HCT116 (cell line): ENCODE measurements around the gene CHRNB4. TPM values are rescaled to one million over a fixed set of nuclear protein-coding genes. Genes with fewer than 3 reads are reported as not detected.

Source experiments
- ATAC-seq: fragments of 200-7000 bp; cut with Tn5 transposase; 2 replicates; pipeline ENCODE4 v1.9.1; 2020; ENCODE audit warnings: mild to moderate bottlenecking, moderate library complexity
- BruUV-seq: library from RNA; stranded (reverse); fragments of 400-500 nt; replicated peaks from 2 replicates; lab custom pipeline; 2021; lab: Mats Ljungman, UMichigan
- CTCF ChIA-PET: fragments of 300-600 bp; sonication (Branson Sonifier 250); formaldehyde crosslinking; loops from one replicate; lab custom pipeline; 2021; ENCODE audit warnings: antibody characterized with exemption; lab: Charles Lee
- POLR2A ChIA-PET: fragments of 300-600, 350-600 bp; sonication (Branson Sonifier 250); formaldehyde crosslinking; loops from one replicate; lab custom pipeline; 2021; ENCODE audit warnings: antibody characterized with exemption; lab: Charles Lee
- RAD21 ChIA-PET, 2 experiments: fragments of 300-600 bp; sonication (Branson Sonifier 250); formaldehyde crosslinking; loops; one replicate each; lab custom pipeline; 2023; ENCODE audit warnings: low total read pairs in 2 of 2; ENCODE audit not compliant: uncharacterized antibody in 2 of 2, unreplicated experiment in 2 of 2, low non-redundant PET in 1 of 2; lab: Charles Lee
- DNase-seq: peaks from one replicate; pipeline ENCODE4 v3.0.0-alpha.2; 2010; ENCODE audit warnings: low read depth, low spot score
- H2AFZ ChIP-seq: fragments of 200-600 bp; shearing (Covaris generic), sonication (generic); 2 replicates; pipeline ENCODE4 v1.6.1; 2017; ENCODE audit warnings: low read depth, mixed run types, mixed read lengths, antibody characterized with exemption, low read length; ENCODE audit not compliant: poor library complexity, severe bottlenecking
- H3K27ac ChIP-seq: 2 replicates; pipeline ENCODE4 v1.5.1; 2012; ENCODE audit warnings: low read depth, low read length
- H3K27me3 ChIP-seq: fragments of 200-600 bp; sonication (generic); 2 replicates; pipeline ENCODE4 v1.6.1; 2016; ENCODE audit warnings: mixed run types, low read length, mixed read lengths; ENCODE audit not compliant: insufficient read depth
- H3K36me3 ChIP-seq, 2 experiments: fragments of 200-500 bp in 1 of 2; fragments of 200-600 bp in 1 of 2; sonication (Bioruptor generic) in 1 of 2; sonication (generic) in 1 of 2; 2 replicates each; pipeline versions ENCODE4 v1.5.1 to v1.6.1; 2014 to 2016; ENCODE audit warnings: low read length in 2 of 2, inconsistent platforms in 1 of 2, mixed read lengths in 1 of 2, mixed run types in 1 of 2; ENCODE audit not compliant: insufficient read depth in 2 of 2, control insufficient read depth in 1 of 2
- H3K4me1 ChIP-seq, 2 experiments: fragments of 200-600 bp in 1 of 2; sonication (generic) in 1 of 2; 2 replicates each; pipeline versions ENCODE4 v1.5.1 to v1.6.1; 2012 to 2017; ENCODE audit warnings: low read length in 2 of 2, inconsistent platforms in 1 of 2, mild to moderate bottlenecking in 1 of 2, mixed read lengths in 1 of 2, mixed run types in 1 of 2, moderate library complexity in 1 of 2; ENCODE audit not compliant: insufficient read depth in 2 of 2, control insufficient read depth in 1 of 2
- H3K4me2 ChIP-seq: fragments of 200-600 bp; sonication (generic); 2 replicates; pipeline ENCODE4 v1.6.1; 2017; ENCODE audit warnings: mixed run types, low read length, mixed read lengths
- H3K4me3 ChIP-seq, 2 experiments: fragments of 200-600 bp in 1 of 2; sonication (generic) in 1 of 2; replicated peaks in 1 of 2; 2 replicates each; pipeline ENCODE4 v1.5.1; 2011 to 2016; ENCODE audit warnings: low read length in 2 of 2, control low read depth in 1 of 2, low read depth in 1 of 2, mild to moderate bottlenecking in 1 of 2, mixed read lengths in 1 of 2, mixed run types in 1 of 2
- H3K79me2 ChIP-seq: fragments of 200-600 bp; sonication (generic); 2 replicates; pipeline ENCODE4 v1.6.1; 2017; ENCODE audit warnings: mild to moderate bottlenecking, mixed run types, low read length, moderate library complexity, mixed read lengths; ENCODE audit not compliant: insufficient read depth
- H3K9ac ChIP-seq: fragments of 200-600 bp; sonication (generic); 2 replicates; pipeline ENCODE4 v1.6.1; 2016; ENCODE audit warnings: low read length, mixed read lengths
- H3K9me2 ChIP-seq: fragments of 200-600 bp; sonication (generic), shearing (Covaris generic); 2 replicates; pipeline ENCODE4 v1.6.1; 2017; ENCODE audit warnings: mixed run types, mild to moderate bottlenecking, moderate library complexity; ENCODE audit not compliant: insufficient read depth
- H3K9me3 ChIP-seq, 2 experiments: fragments of 200-500 bp in 1 of 2; fragments of 200-600 bp in 1 of 2; sonication (Bioruptor generic) in 1 of 2; sonication (generic) in 1 of 2; 2 replicates each; pipeline ENCODE4 v1.6.1; 2014 to 2017; ENCODE audit warnings: low read length in 2 of 2, mixed read lengths in 2 of 2, inconsistent platforms in 1 of 2, low read depth in 1 of 2, mild to moderate bottlenecking in 1 of 2, mixed run types in 1 of 2, moderate library complexity in 1 of 2; ENCODE audit not compliant: control insufficient read depth in 1 of 2, insufficient read depth in 1 of 2
- H4K20me1 ChIP-seq: fragments of 200-600 bp; sonication (generic), shearing (Covaris generic); 2 replicates; pipeline ENCODE4 v1.6.1; 2017; ENCODE audit warnings: mixed run types, mild to moderate bottlenecking, moderate library complexity; ENCODE audit not compliant: insufficient read depth
- CEBPB ChIP-seq: IDR thresholded peaks from 2 replicates; pipeline ENCODE4 v1.6.1; 2012; ENCODE audit warnings: low read depth
- EZH2 ChIP-seq: fragments of 200-600 bp; sonication (generic); IDR thresholded peaks from 2 replicates; pipeline ENCODE4 v1.6.1; 2017; ENCODE audit warnings: antibody characterized with exemption, mixed run types
- FOSL1 ChIP-seq: IDR thresholded peaks from 2 replicates; pipeline ENCODE4 v1.6.1; 2012; ENCODE audit warnings: low read depth
- JUND ChIP-seq: IDR thresholded peaks from 2 replicates; pipeline ENCODE4 v1.6.1; 2012
- MAX ChIP-seq: IDR thresholded peaks from 2 replicates; pipeline ENCODE4 v1.6.1; 2012
- RAD21 ChIP-seq: IDR thresholded peaks from 2 replicates; pipeline ENCODE4 v1.6.1; 2012; ENCODE audit warnings: low read depth, mild to moderate bottlenecking
- SIN3A ChIP-seq: IDR thresholded peaks from 2 replicates; pipeline ENCODE4 v1.6.1; 2012; ENCODE audit warnings: low read depth
- ZNF274 ChIP-seq: fragments of 200-500 bp; sonication (Bioruptor generic); IDR thresholded peaks from 2 replicates; pipeline ENCODE4 v1.6.1; 2014; ENCODE audit warnings: mild to moderate bottlenecking, low read depth, low read length, inconsistent platforms
- intact Hi-C: fragments of 100-400 bp; cut with micrococcal nuclease; formaldehyde crosslinking; loops from 2 replicates; pipeline ENCODE4 v1.10.0; 2022
- total RNA-seq: library from RNA; stranded (reverse); gene quantifications from one replicate; pipeline ENCODE4 v1.2.1, GENCODE V29; 2021; ENCODE audit not compliant: unreplicated experiment
- TF ChIP-seq, protein P1 (sequence below): IDR thresholded peaks from 2 replicates; pipeline ENCODE4 v1.6.1; 2011; ENCODE audit warnings: mild to moderate bottlenecking, low read length, moderate library complexity; ENCODE audit not compliant: insufficient replicate concordance; ENCODE audit errors: extremely low read depth

The CHRNB4 gene
- total RNA-seq, 1 experiment from 2014 or later: 2.0 TPM

DNA sequence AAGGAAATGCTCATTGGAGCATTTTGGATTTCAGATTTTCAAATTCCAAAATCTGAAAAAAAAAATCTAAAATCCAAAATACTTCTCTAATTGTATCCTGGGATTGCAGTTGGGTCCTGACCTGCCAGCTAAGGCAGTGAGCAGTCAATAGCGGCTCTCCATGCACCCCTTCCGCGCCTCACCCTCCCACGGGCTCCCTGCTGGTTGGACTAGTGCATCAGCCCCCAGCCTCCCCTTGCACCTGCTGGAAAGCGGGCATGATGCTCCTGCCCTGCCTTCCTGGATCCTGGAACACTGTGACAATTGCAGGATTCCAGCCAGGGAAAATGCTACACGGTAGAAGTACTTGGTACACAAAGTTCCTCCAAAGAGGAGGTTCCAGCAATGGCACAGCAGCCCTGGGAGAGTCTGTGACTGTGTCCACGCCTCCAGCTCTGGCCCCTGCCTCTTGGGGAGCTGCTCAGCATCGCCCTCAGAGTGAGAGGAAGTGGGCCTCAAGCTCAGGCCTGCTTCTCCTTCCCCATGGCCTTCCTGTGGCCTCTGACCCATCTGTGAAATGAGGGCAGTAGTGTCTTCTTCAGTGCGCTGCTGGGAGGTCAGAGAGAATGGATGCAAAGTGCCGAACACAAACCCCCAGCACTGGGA lies 39.5 kb upstream of the CHRNB4 start:
- no peak overlapping the region for H3K4me2 ChIP-seq
- ChIA-PET RAD21 (no interaction called here), POLR2A (no interaction called here), CTCF (no interaction called here)
- H4K20me1 ChIP-seq: no peaks in the 10 kb centered on the region
- TF ChIP-seq, protein P1, sequence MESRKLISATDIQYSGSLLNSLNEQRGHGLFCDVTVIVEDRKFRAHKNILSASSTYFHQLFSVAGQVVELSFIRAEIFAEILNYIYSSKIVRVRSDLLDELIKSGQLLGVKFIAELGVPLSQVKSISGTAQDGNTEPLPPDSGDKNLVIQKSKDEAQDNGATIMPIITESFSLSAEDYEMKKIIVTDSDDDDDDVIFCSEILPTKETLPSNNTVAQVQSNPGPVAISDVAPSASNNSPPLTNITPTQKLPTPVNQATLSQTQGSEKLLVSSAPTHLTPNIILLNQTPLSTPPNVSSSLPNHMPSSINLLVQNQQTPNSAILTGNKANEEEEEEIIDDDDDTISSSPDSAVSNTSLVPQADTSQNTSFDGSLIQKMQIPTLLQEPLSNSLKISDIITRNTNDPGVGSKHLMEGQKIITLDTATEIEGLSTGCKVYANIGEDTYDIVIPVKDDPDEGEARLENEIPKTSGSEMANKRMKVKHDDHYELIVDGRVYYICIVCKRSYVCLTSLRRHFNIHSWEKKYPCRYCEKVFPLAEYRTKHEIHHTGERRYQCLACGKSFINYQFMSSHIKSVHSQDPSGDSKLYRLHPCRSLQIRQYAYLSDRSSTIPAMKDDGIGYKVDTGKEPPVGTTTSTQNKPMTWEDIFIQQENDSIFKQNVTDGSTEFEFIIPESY: no peak
- no peak for TF ChIP-seq SIN3A
- TF ChIP-seq FOSL1: no peak
- no peak for TF ChIP-seq ZNF274
- no peak for TF ChIP-seq RAD21
- no peak for TF ChIP-seq MAX
- TF ChIP-seq JUND: no peak
- no peak for TF ChIP-seq EZH2
- TF ChIP-seq CEBPB: no peak
- H3K27ac ChIP-seq: no peak overlapping the region
- H3K36me3 ChIP-seq: no peaks in the 10 kb centered on the region
- ATAC-seq (no peak), DNase-seq (no peak)
- H3K9me3 ChIP-seq: no peaks in the 10 kb centered on the region
- intact Hi-C loops: no loop called here
- H2AFZ ChIP-seq: no peak overlapping the region
- peaks cover 10 to 11% of the 10 kb centered on the region in 2 experiments; a peak in 3 of 4 replicates for H3K4me1 ChIP-seq
- no peak overlapping the region for H3K4me3 ChIP-seq
- H3K9ac ChIP-seq: no peak overlapping the region
- H3K79me2 ChIP-seq: no peaks in the 10 kb centered on the region
- no TSS peak for BruUV-seq
- H3K9me2 ChIP-seq: no peaks in the 10 kb centered on the region
- no peaks in the 10 kb centered on the region for H3K27me3 ChIP-seq
